Epithelial cell of prostate (primary cell): ENCODE measurements around the gene AFAP1.
A peak's percentile ranks its signal among the peaks of the same experiment; 100 is the strongest.

Experiments used
- DNase-seq: peaks from one replicate; pipeline ENCODE4 v3.0.0-alpha.2; 2011; ENCODE audit warnings: low read depth, low spot score
- H3K27ac ChIP-seq: fragments of 450-650 bp; 2 replicates; pipeline ENCODE4 v1.5.1; 2017; ENCODE audit warnings: mild to moderate bottlenecking

Gene AFAP1

GRCh38 chr4:7766086-7766485, 173.6 kb downstream of the AFAP1 start:
- no peak overlapping the region for H3K27ac ChIP-seq
- no peak for DNase-seq

- H3K27ac ChIP-seq = no peak overlapping the region
- DNase-seq = no peak
Observed at GRCh38 chr4:7765666-7766065, 174.0 kb downstream of the AFAP1 start.

GRCh38 chr4:7764466-7764865, 175.2 kb downstream of the AFAP1 start:
- DNase-seq = no peak
- H3K27ac ChIP-seq = no peak overlapping the region

- no peak for DNase-seq
- H3K27ac ChIP-seq = no peak overlapping the region
Observed at GRCh38 chr4:7763788-7764187, 175.9 kb downstream of the AFAP1 start.

GRCh38 chr4:7763106-7763505, 176.6 kb downstream of the AFAP1 start:
- no peak overlapping the region for H3K27ac ChIP-seq

GRCh38 chr4:7762376-7763030, 177.2 kb downstream of the AFAP1 start:
- no peak overlapping the region for H3K27ac ChIP-seq
- DNase-seq = no peak

More at GRCh38 chr4:7763106-7763505, 176.6 kb downstream of the AFAP1 start:
- DNase-seq = no peak

GRCh38 chr4:7761720-7762119, 177.9 kb downstream of the AFAP1 start:
- H3K27ac ChIP-seq = no peak overlapping the region
- DNase-seq = no peak

- no peak for DNase-seq
- no peak overlapping the region for H3K27ac ChIP-seq
Observed at GRCh38 chr4:7761312-7761711, 178.3 kb downstream of the AFAP1 start.

- H3K27ac ChIP-seq = no peak overlapping the region
- DNase-seq = no peak
Observed at GRCh38 chr4:7760706-7761105, 179.0 kb downstream of the AFAP1 start.

GRCh38 chr4:7760228-7760627, 179.4 kb downstream of the AFAP1 start:
- no peak for DNase-seq

GRCh38 chr4:7759635-7760034, 180.0 kb downstream of the AFAP1 start:
- no peak overlapping the region for H3K27ac ChIP-seq
- DNase-seq = no peak

More at GRCh38 chr4:7760228-7760627, 179.4 kb downstream of the AFAP1 start:
- no peak overlapping the region for H3K27ac ChIP-seq

- H3K27ac ChIP-seq = no peak overlapping the region
- DNase-seq = no peak
Observed at GRCh38 chr4:7759216-7759615, 180.4 kb downstream of the AFAP1 start.

GRCh38 chr4:7758476-7758875, 181.2 kb downstream of the AFAP1 start:
- H3K27ac ChIP-seq = no peak overlapping the region
- DNase-seq = no peak

- H3K27ac ChIP-seq = no peak overlapping the region
- DNase-seq = no peak
Observed at GRCh38 chr4:7757501-7758471, 181.9 kb downstream of the AFAP1 start.

GRCh38 chr4:7756561-7757355, 182.9 kb downstream of the AFAP1 start:
- no peak for DNase-seq

GRCh38 chr4:7756071-7756470, 183.6 kb downstream of the AFAP1 start:
- DNase-seq = no peak
- H3K27ac ChIP-seq = no peak overlapping the region

More at GRCh38 chr4:7756561-7757355, 182.9 kb downstream of the AFAP1 start:
- no peak overlapping the region for H3K27ac ChIP-seq

GRCh38 chr4:7755561-7755960, 184.1 kb downstream of the AFAP1 start:
- H3K27ac ChIP-seq = no peak overlapping the region
- no peak for DNase-seq

GRCh38 chr4:7754565-7755262, 184.9 kb downstream of the AFAP1 start:
- DNase-seq = no peak
- H3K27ac ChIP-seq = no peak overlapping the region

GRCh38 chr4:7753931-7754465, 185.7 kb downstream of the AFAP1 start:
- no peak overlapping the region for H3K27ac ChIP-seq
- DNase-seq = no peak

GRCh38 chr4:7753271-7753670, 186.4 kb downstream of the AFAP1 start:
- no peak for DNase-seq
- H3K27ac ChIP-seq = peak overlapping the region; percentile 35
